Calu3 (cell line): ENCODE results near the gene CCDC91. TPM values are rescaled to one million over a fixed set of nuclear protein-coding genes. Genes with fewer than 3 reads are reported as not detected.

ENCODE experiments used
- BruUV-seq: library from RNA; stranded (reverse); fragments of 400-500 nt; replicated peaks from 2 replicates; lab custom pipeline; 2021; lab: Mats Ljungman, UMichigan
- CTCF ChIA-PET: fragments of 300-600 bp; sonication (Branson Sonifier 250); formaldehyde crosslinking; loops from one replicate; lab custom pipeline; 2022; ENCODE audit warnings: antibody characterized with exemption; lab: Charles Lee
- DNase-seq: peaks from one replicate; pipeline ENCODE4 v3.0.0; 2022
- H3K27ac Mint-ChIP-seq: one replicate; pipeline ENCODE4 v1.8.0; 2022; ENCODE audit warnings: mixed read lengths; ENCODE audit not compliant: unreplicated experiment
- H3K27me3 Mint-ChIP-seq: one replicate; pipeline ENCODE4 v1.8.0; 2022; ENCODE audit warnings: mixed read lengths; ENCODE audit not compliant: unreplicated experiment
- H3K36me3 Mint-ChIP-seq: one replicate; pipeline ENCODE4 v1.8.0; 2022; ENCODE audit warnings: mild to moderate bottlenecking, moderate library complexity, mixed read lengths; ENCODE audit not compliant: insufficient read depth, unreplicated experiment
- H3K4me1 Mint-ChIP-seq: one replicate; pipeline ENCODE4 v1.8.0; 2022; ENCODE audit warnings: mild to moderate bottlenecking, low read depth, mixed read lengths; ENCODE audit not compliant: unreplicated experiment
- H3K4me3 Mint-ChIP-seq: one replicate; pipeline ENCODE4 v1.8.0; 2022; ENCODE audit warnings: mild to moderate bottlenecking, low read depth, moderate library complexity, mixed read lengths; ENCODE audit not compliant: unreplicated experiment
- H3K9me3 Mint-ChIP-seq: one replicate; pipeline ENCODE4 v1.8.0; 2022; ENCODE audit warnings: low read depth, mixed read lengths; ENCODE audit not compliant: unreplicated experiment
- intact Hi-C: fragments of 100-400 bp; cut with micrococcal nuclease; formaldehyde crosslinking; loops from one replicate; pipeline ENCODE4 v1.10.0; 2022; ENCODE audit not compliant: unreplicated experiment
- total RNA-seq: library from RNA; stranded (reverse); gene quantifications from 2 replicates; pipeline ENCODE4 v1.2.3, GENCODE V29; 2022
- TF ChIP-seq, protein P1 (sequence below): fragments of 200-600 bp; IDR thresholded peaks from one replicate; pipeline ENCODE4 v1.8.0; 2022; ENCODE audit warnings: antibody characterized with exemption; ENCODE audit not compliant: unreplicated experiment

Gene CCDC91
- total RNA-seq, 1 experiment from 2014 or later, result 25.6 TPM

DNA sequence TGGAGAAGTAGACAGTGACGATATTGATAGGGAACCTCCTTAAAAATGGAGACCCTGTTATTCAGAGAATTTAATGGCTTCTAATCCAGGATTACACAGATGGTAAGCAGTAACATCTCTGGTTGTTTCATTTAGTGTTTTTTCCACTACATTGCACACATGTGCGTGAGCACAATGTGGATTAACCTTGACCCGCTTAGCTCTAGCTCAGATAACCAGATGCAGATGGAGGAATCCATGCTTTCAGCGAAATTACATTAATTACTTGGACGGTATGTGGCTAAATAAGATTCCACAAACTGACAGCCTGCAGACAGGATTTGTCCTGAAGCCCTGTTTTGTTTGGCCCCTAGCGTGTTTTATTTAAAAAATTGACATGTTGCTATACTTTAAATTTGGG is 378.4 kb downstream of the CCDC91 start:
- H3K36me3 Mint-ChIP-seq, result no peaks in the 10 kb centered on the region
- intact Hi-C loops, result no loop called here
- H3K4me1 Mint-ChIP-seq, result peaks cover 32% of the 10 kb centered on the region
- TF ChIP-seq, protein P1, sequence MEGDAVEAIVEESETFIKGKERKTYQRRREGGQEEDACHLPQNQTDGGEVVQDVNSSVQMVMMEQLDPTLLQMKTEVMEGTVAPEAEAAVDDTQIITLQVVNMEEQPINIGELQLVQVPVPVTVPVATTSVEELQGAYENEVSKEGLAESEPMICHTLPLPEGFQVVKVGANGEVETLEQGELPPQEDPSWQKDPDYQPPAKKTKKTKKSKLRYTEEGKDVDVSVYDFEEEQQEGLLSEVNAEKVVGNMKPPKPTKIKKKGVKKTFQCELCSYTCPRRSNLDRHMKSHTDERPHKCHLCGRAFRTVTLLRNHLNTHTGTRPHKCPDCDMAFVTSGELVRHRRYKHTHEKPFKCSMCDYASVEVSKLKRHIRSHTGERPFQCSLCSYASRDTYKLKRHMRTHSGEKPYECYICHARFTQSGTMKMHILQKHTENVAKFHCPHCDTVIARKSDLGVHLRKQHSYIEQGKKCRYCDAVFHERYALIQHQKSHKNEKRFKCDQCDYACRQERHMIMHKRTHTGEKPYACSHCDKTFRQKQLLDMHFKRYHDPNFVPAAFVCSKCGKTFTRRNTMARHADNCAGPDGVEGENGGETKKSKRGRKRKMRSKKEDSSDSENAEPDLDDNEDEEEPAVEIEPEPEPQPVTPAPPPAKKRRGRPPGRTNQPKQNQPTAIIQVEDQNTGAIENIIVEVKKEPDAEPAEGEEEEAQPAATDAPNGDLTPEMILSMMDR, result no peak
- no peak for DNase-seq
- no peak overlapping the region for H3K27ac Mint-ChIP-seq
- no TSS peak for BruUV-seq
- no peaks in the 10 kb centered on the region for H3K9me3 Mint-ChIP-seq
- no peaks in the 10 kb centered on the region for H3K27me3 Mint-ChIP-seq
- no peak overlapping the region for H3K4me3 Mint-ChIP-seq
- CTCF ChIA-PET, result no interaction called here

DNA sequence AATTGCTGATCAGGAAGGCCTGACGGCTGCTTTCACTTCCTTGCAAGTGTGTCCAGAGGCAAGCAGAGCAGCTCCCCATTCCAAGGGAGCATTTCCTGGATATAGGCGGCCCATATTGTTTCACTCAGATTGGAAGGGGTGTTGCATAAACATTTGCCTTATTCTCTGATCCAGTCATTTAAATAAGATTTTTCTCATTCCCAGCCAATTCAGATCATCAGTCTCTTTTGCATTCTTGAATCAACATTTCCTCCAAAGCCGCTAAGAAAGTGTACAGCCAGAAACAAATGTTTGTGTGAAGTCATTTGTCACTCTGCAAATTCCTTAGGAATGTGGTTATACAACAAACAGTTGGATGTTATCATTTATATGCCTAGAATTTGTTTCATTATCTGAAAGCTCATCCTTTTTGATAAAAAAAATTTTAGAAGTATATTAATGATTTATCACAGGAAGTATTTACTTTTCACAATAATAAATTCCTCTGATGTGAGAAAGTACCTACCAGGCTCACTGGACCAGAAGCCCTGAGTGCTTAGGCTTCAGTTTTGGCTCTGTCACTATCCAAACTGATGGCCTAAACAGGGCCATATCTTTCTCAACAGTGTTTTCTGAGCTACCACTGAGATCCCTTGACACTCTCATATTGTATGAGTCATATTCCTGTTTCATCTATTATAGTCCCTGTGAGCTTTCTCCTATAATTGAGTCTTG is 379.6 kb downstream of the CCDC91 start:
- no TSS peak for BruUV-seq
- H3K4me3 Mint-ChIP-seq, result no peak overlapping the region
- no peaks in the 10 kb centered on the region for H3K27me3 Mint-ChIP-seq
- peaks cover 43% of the 10 kb centered on the region for H3K4me1 Mint-ChIP-seq
- H3K9me3 Mint-ChIP-seq, result no peaks in the 10 kb centered on the region
- H3K36me3 Mint-ChIP-seq, result no peaks in the 10 kb centered on the region
- TF ChIP-seq, protein P1, result no peak
- H3K27ac Mint-ChIP-seq, result peak overlapping the region; percentile 52
- CTCF ChIA-PET, result interaction anchor here (0.6 to 1.6 kb wide), 2 partner anchors 145 to 405 kb away, joined by 3 to 4 read pairs; no protein-coding TSS in a partner anchor
- intact Hi-C loops, result loop anchor here (2.0 kb wide), 1 partner anchor 303 kb away; no protein-coding TSS in a partner anchor
- DNase-seq, result peak; percentile 30

DNA sequence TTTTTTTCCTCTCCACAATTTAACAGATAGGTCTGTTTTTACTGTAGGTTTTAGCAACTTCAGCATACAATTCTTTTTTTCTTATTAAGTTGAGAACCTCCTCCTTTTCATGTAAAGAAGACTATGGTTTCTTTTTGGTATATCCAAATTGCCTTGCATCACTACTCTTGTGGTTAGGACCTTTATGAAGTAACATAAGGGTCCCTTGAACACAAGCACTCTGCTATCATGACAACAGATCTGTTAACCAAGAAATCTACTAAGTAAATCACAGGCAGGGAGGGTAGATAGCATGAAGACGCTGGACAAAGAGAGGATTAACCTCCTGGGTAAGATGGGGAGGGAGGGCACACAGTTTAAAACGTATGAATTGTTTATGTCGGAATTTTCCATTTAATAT is 380.6 kb downstream of the CCDC91 start:
- Mint-ChIP-seq H3K36me3 (no peaks in the 10 kb centered on the region), H3K9me3 (no peaks in the 10 kb centered on the region), H3K27me3 (no peaks in the 10 kb centered on the region), H3K27ac (peak overlapping the region; percentile 52), H3K4me1 (peaks cover 53% of the 10 kb centered on the region), H3K4me3 (no peak overlapping the region)
- intact Hi-C loops, result loop anchor here (2.0 kb wide), 1 partner anchor 302 kb away; no protein-coding TSS in a partner anchor
- no peak for DNase-seq
- TF ChIP-seq, protein P1, result no peak
- BruUV-seq, result no TSS peak
- CTCF ChIA-PET, result interaction anchor here (1.6 kb wide), 1 partner anchor 146 kb away, joined by 4 read pairs; no protein-coding TSS in a partner anchor

DNA sequence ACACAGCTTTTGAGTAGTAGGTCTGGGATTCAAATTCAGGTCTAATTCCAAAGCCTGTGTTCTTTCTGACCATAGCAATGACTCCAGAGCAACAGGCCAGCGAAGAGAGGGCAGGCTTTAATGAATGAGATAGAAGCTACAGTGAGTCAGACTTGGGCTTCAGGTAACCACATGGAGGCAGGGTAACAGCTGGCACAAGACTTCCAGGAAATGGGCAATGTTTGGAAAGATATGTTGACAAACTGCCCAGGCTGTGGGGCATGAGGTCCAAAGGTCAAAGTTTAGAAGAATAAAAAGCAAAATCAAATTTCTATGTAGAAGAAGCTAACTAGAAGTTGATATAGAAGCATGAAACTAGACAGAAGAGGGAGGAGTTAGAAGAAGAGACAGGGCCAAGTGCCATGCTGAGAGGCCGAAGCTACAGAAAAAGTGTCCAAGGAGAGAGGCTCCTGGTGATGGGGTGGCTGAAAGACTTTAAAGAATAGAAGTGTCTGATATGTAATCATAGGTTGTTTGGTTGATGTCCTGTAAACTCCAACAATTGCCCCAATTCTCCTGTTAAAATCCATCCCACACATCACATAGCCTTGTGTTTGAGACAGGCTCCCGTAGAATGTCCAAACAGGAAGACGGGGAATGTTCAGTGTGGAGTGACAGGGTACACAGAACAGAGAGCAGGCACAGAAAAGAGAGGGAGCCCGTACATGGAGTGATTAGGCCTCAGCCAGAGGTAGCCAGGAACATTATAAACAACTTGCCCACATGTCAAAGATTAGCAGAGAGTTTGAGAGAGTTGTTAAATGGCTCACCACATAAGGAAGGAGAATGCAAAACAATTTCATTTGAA is 384.7 kb downstream of the CCDC91 start:
- BruUV-seq, result no TSS peak
- Mint-ChIP-seq H3K4me1 (peaks cover 42% of the 10 kb centered on the region), H3K27me3 (no peaks in the 10 kb centered on the region), H3K27ac (peak overlapping the region; percentile 12), H3K4me3 (no peak overlapping the region), H3K9me3 (no peaks in the 10 kb centered on the region), H3K36me3 (no peaks in the 10 kb centered on the region)
- CTCF ChIA-PET, result interaction anchor here (1.1 kb wide), 1 partner anchor 24 kb away, joined by 3 read pairs; no protein-coding TSS in a partner anchor
- intact Hi-C loops, result loop anchor here (5.0 kb wide), 1 partner anchor 37 kb away; no protein-coding TSS in a partner anchor
- no peak for DNase-seq
- TF ChIP-seq, protein P1, result no peak
